H1 (cell line): ENCODE results near the gene CCDC197.

Experiments used
- BRCA1 ChIP-seq: IDR thresholded peaks from 2 replicates; pipeline ENCODE4 v1.6.1; 2012; ENCODE audit warnings: low read depth, low read length, improper control_type of control experiment
- CHD1 ChIP-seq: IDR thresholded peaks from 2 replicates; pipeline ENCODE4 v1.6.1; 2012; ENCODE audit warnings: low read depth, low read length, improper control_type of control experiment
- EZH2 ChIP-seq: fragments of 200-600 bp; sonication (generic); IDR thresholded peaks from 2 replicates; pipeline ENCODE4 v1.7.1; 2012; ENCODE audit warnings: low read depth, mild to moderate bottlenecking, moderate library complexity, low read length, inconsistent platforms; ENCODE audit not compliant: severe bottlenecking
- POLR2AphosphoS5 ChIP-seq: IDR thresholded peaks from 2 replicates; pipeline ENCODE4 v1.6.1; 2011; ENCODE audit warnings: low read depth, low read length
- TAF1 ChIP-seq: IDR thresholded peaks from 2 replicates; pipeline ENCODE4 v1.6.1; 2011; ENCODE audit warnings: mild to moderate bottlenecking, low read depth, low read length
- ZNF274 ChIP-seq: IDR thresholded peaks from 2 replicates; pipeline ENCODE4 v1.7.0; 2012; ENCODE audit warnings: low read length, borderline replicate concordance; ENCODE audit errors: extremely low read depth
- TF ChIP-seq, protein P1 (sequence below), 3 experiments: IDR thresholded peaks; 1 replicate in 2 of 3; 2 replicates in 1 of 3; pipeline versions ENCODE4 v1.5.1 to v1.6.1; 2011; ENCODE audit warnings: low read length in 3 of 3, mild to moderate bottlenecking in 3 of 3, inconsistent platforms in 2 of 3, low read depth in 1 of 3, moderate library complexity in 1 of 3; ENCODE audit not compliant: insufficient read depth in 1 of 3; ENCODE audit errors: control extremely low read depth in 1 of 3

DNA sequence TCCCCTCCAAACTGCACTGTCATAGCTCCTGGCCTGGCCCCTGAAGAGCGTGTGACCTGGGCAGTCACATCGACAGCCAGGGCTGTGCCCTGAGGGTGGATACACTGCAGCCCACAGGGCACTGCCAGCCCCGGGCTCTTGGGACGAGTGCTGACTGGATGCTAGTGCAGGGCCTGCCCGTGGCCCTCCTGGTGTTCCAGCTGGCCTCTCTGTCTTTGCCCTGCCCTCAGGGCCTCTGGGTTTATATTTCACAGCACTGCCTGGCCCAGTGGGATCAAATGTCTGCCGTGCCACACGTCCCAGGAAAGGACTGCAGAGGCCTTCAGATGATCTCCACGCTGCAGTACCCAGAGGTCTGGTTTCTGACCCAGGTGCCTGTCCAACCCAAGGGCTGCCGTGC lies 10.1 kb upstream of the CCDC197 start:
- TF ChIP-seq ZNF274 (no peak), POLR2AphosphoS5 (no peak), TAF1 (no peak), EZH2 (no peak), BRCA1 (no peak), CHD1 (no peak)
- TF ChIP-seq, protein P1, sequence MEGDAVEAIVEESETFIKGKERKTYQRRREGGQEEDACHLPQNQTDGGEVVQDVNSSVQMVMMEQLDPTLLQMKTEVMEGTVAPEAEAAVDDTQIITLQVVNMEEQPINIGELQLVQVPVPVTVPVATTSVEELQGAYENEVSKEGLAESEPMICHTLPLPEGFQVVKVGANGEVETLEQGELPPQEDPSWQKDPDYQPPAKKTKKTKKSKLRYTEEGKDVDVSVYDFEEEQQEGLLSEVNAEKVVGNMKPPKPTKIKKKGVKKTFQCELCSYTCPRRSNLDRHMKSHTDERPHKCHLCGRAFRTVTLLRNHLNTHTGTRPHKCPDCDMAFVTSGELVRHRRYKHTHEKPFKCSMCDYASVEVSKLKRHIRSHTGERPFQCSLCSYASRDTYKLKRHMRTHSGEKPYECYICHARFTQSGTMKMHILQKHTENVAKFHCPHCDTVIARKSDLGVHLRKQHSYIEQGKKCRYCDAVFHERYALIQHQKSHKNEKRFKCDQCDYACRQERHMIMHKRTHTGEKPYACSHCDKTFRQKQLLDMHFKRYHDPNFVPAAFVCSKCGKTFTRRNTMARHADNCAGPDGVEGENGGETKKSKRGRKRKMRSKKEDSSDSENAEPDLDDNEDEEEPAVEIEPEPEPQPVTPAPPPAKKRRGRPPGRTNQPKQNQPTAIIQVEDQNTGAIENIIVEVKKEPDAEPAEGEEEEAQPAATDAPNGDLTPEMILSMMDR (IDR thresholded peaks at IDR 0.05; ENCODE audit: control extremely low read depth in 1 of 3, insufficient read depth in 1 of 3, low read depth in 1 of 3, low read length in 3 of 3) = no peak
